NAMALWA (cell line): Measurements from ENCODE around the gene RABGEF1.
A peak's percentile ranks its signal among the peaks of the same experiment; 100 is the strongest.
"Not testable (repeated sequence)": the region's sequence is repeated elsewhere in the genome, so short reads cannot be mapped to it uniquely, and the experiment has no call there.

Source experiments
- DNase-seq: peaks from one replicate; pipeline ENCODE4 v3.0.0-alpha.2; 2015; ENCODE audit warnings: low spot score

The RABGEF1 gene

DNA sequence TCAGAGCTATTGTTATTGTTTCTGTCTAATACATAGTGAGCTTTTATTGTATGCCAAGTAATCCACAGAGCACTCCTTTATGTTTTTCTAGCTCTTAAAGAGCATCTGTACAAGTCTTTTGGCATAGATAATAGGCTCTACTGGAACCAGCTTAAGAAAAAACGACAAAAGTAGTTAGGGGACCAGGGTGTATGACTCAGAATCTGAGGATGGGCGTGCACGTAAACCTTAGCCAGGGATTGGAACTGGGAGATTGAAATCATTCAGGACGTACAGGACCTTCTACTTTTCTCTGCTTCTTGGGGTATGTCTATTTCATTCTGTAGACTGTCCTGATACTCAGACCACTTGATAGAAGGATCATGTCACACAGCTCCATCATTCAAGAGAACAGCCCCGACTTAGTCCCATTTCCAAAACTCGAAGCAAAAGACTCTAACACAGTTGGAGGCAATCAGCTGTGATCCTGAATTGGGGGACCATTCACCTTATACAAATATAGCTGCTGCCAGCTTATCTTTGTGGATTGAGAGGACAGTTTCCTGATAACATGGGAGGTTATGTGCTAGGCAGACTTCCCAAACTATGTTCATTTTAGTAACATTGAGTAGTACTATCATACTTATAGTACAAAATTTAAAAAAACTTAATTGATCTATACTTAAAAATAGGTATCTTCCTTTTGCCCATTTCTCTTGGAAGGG, 24.9 kb downstream of the RABGEF1 start:
- not testable (repeated sequence) for DNase-seq

DNA sequence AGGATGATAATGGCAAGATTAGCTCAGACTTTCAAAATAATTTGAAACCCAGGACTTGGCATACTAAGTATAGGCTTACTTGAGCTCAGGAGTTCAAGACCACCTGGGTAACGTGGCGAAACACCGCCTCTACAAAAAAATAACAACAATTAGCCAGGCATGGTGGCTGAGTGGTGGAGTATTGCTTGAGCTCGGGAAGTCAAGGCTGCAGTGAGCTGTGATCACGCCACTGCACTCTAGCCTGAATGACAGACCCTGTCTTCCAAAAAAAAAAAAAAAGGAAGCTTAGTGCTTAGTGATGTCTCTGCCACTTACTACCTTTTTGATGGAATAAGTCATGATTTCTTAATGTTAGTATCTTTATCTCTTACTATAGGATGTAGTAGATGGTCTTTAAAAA, 25.5 kb downstream of the RABGEF1 start:
- DNase-seq, result no peak

DNA sequence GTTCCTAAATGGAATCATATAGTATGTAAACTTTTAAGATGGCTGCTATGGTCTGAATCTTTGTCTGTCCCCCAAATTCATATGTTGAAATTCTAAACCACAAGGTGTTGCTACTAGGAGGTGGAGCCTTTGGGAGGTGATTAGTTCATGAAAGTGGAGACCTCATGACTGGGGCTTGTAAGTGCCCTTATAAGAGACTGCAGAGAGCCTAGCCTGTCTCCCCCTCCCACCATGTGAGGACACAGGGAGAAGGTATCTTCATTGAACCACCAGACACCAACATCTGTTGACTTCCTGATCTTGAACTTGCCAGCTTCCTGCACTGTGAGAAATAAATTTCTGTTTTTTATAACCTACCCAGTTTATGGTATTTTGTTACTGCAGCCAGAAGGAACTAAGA, 27.0 kb downstream of the RABGEF1 start:
- DNase-seq, result not testable (repeated sequence)

DNA sequence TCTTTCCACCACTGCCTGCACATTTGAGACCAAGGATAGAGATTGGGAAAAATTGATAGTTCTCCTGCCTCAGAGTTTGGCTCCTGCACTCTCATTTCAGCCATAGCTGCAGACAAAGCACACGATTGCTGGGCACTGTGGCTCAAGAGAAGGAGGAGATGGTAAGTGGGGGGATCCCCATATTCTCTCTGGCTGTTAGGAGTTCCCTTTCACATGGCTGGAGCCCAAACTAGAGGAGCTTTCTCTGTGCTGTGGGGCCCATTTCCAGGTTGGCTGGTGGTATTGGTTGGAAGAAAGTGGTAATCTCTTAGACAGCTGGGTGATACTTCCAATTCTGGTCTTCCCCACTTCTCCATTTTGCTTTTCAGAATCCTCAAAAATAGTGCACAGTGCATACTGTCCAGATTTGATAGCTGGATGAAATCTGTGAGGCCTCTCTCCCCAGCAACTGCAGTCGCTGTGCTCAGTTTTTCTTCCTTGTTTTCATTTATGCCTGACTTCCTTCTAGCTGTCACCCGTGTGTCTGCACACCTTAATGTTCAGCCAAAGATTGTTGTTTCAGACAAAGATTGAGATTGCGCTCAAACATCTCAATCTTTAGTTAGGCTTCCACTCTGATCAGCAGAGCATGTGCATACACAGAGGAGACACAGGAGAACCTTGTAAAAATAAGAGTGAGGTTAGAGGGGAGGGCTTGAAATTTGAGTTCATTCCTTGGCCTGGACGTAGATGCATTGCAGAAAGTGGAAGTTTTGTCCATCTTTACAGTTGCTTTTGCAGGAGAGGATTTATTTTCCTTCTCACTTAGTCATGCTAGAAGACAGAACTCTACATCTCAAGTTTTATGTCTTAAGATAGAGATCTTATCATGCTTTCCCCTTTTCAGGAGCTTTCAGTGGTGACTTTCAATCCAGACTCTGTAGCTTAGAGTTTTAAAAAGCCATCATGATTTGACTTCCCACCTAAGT, 28.6 kb downstream of the RABGEF1 start:
- no peak for DNase-seq

DNA sequence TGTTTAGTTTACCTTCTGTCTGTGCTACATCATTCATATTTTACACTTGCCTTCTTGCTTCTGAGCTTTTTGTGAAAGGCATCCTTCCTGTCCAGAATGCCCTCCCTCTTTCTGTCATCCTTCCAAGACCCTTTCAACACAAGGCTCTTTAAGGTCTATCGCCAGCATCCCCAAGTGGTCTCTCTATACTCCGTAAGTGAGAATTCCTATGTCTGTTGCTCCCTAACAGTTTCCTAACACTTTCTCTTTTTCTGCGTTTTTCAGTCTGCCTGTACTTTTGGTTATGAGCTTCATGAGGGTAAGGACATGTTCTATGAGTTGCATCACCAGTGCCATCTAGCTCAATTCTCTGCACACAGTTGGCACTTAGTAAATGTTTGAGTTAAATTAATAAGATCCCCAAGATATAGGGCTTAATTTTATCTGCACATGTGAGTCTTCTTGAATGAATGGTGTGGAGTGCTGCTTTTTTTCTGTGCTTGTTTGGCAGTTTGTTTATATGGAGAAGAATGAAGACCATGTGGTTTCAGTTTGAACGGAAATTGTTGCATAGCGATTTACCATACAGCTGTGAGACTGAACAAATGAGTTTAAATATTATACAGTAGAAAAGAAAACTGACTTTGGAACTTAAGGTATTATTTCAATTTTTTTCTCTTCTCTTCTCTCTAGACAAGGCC, 29.4 kb downstream of the RABGEF1 start:
- DNase-seq, result no peak

DNA sequence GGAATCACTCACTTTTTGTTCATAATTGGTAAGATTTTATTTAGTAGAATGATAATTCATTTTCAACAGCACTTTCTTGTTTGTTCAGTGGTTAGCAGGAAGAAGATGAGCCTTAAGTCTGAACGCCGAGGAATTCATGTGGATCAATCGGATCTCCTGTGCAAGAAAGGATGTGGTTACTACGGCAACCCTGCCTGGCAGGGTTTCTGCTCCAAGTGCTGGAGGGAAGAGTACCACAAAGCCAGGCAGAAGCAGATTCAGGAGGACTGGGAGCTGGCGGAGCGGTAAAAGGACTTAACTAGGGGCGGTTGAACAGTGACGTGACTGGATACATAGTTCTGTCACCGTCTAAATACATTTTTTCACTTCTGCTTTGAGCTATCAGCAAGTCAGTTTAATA, 31.3 kb downstream of the RABGEF1 start:
- no peak for DNase-seq

DNA sequence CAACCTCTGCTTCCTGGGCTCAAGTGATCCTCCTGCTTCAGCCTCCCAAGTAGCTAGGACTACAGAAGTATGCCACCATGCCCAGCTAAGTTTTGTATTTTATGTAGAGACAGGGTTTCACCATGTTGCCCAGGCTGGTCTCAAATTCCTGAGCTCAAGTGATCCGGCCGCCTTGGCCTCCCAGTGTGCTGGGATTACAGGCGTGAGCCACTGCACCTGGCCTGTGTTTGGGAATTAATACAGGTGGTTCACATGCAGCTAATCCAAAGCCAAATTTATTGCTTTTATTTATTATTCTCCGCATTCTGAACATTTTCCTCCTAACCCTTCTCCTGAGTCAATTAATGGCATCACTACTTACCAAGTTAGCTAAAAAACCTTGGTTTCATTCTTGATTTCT, 33.2 kb downstream of the RABGEF1 start:
- DNase-seq, result not testable (repeated sequence)

DNA sequence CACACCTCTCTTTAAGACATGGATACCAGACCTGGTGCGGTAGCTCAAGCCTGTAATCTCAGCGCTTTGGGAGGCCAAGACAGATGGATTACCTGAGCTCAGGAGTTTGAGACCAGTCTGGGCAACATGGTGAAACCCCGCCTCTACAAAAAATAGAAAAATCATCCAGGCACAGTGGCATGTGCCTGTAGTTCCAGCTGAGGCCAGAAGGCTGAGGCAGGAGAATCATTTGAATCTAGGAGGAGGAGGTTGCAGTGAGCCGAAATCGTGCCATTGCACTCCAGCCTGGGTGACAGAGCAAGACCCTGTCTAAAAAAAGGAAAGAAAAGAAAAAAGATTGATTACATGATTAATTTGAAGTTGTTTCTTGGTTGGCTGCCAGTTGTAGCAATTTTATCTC, 35.9 kb downstream of the RABGEF1 start:
- DNase-seq, result peak; percentile 39

DNA sequence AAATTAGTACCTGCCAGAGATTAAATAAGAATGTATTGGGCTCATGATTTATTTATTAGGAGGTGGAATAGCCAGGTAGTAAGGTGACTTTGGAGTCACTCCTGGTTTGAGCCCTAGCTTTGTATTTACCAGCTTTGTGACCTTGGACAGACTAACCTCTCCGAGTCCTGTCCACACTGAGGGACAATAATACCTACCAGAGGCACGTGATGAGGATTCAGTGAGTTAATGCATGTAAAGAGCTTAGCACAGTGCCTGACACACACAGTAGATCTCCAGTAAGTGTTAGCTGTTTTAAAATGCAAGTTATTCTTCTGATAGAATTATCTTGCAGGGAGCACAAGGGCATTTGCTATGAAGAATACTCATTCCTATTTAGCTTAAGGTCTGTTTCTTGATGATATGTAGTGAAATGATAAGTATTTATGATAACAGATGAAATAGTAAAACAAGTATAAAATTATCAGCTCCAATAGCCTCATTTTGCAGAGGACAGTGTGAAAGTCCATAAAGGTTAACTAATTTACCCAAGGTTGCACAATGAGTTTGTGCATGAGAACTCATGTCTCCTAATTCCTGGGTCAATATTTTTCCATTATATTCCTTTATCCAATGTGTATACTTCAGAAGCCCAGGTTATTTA, 36.4 kb downstream of the RABGEF1 start:
- no peak for DNase-seq

DNA sequence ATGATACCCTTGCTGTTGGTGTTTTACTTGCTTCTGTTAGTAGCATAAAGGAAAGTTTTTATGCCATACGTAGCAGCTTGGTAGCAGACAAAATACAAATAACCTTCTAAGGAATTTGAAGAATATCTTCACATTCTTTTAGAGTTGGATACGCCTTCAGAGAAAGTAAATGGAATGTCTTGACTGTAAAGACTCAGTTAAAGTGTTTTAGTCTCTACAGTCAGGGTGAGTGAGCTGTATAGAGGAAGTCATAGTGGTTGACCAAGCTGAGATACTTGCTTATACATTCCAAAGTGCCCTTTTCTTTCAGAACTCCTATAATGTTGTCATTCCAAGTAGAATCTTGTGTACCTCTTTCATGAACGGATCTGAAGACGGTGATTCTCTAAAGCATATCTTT, 37.7 kb downstream of the RABGEF1 start:
- DNase-seq, result no peak

DNA sequence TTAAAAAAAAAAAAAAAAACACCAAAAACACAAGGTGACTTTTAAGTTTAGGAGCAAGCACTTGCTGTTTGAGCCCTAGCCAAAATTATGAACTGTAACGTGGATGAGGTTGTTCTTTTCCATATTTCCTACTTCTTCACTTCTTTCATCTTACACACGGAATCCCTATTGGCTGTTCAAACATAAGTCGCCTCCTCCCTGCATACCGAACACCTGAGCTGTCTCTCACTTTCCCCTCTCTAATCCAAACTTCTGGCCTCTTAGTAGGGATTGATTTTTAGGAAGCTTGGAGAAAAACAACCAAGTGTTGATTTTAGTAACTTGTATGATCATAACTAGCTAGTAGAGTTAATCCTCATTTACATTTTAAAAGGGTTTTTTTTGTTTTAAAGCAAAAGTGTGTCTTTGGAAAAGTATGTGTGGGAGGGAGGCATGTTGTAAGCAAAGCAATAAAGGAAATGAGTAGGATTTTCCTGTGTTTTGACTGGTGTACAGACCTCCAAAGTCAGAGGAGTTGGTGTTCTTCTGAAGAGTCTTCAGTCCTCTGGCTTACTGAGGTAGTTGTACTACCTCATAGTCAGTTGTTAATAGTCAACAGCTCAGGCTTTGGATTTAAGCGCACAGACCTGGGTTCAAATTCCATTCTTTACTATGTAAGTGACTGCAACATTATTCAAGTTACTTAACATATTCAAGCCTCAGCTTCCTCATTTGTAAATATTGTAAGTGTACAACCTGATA, 39.3 kb downstream of the RABGEF1 start:
- no peak for DNase-seq

DNA sequence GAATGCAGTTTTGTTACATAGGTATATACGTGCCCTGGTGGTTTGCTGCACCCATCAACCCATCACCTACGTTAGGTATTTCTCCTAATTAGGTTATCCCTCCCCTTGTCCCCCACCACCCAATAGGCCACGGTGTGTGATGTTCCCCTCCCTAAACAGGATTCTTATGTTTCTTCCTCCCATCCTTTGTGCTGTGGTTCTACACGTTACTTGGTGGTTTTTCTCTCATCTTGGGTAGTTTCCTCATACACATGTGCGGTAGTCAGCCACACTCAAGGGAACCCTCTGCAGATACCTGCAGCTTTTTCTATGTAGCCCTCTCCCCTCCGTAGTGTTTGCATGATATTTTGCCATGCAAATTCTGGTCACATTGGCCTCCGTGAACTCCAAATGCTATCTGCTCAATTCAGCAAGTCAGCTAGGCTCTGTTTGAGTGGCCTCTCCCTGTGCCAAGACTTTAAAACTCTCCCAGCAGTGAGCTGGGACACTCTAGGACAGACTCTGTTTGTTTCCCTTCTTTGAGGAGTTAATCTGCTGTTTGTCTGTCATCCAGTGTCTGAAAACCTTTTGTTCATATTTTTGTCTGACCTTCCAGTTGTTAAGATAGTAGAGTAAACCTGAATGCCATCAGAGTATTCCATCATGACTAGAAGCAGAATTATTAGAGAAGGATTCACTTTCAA, 41.0 kb downstream of the RABGEF1 start:
- DNase-seq, result no peak

DNA sequence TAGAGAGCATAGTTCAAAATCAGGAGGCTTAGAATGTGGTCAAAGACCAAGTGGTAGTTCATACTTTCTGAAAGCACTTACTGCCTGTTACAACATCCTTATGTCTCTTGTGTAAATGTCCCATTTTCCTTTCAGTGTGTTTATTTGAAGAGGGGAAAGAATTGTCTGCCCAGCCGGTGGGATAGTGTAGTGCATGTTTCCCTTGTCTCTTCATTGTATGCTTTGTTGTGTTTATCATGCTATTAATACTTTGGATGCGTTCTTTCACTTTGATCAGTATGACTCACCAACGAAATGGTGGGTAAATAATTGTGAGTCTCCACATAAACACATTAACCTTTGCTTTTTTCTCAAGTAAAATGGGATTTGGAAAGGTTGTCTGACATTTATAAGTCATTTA, 42.3 kb downstream of the RABGEF1 start:
- not testable (repeated sequence) for DNase-seq

DNA sequence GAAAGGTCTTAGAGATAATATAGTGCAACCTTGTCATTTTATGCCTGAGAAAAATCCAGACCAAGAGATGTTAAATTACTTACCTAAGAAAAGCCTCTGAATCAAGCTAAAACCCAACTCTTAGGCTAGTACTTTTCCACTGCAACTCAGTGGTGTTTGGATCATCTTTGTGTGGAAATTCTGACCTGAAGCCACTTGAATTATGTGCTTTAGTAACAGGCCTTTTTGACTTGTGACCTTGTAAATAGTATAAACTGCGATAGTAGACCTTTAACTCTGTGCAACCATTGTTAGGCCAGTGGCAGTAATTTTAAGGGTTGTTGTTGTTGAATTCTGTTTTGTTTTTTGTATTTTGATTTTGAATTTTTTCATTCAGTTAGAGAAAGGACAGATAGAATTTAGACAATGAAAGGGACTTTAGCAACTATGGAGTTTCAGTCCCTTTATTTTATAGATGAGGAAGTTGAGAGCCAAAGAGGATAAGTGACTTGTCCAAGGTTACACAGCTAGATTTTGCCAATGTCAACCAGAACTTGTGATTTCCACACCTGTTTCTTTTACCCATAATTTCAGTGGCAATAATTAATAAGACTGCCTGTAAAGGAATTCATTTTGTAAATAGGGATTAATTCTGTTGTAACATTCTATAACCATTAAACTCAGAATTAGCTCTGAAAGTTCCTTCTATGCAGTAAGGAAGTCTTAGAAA, 43.5 kb downstream of the RABGEF1 start:
- DNase-seq, result not testable (repeated sequence)

DNA sequence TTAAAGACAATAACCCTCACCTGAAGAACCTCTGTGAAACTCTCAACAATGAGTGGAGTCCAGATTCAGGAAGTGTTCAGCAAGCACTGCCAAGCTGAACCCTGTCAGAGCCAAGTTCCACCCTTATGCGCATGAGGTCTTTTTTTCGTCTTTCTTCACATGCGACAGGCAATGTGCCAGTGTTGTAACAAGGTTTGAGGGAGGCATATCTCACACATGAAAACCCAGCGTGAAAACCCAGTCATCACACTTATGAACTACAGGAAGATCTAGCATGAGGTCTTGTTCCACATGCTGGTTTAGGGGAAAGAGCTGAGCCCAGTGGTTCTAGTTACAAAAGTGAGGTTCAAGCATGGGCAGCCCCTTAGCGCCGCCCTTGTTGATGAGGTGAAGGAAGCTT, 49.7 kb downstream of the RABGEF1 start:
- no peak for DNase-seq

DNA sequence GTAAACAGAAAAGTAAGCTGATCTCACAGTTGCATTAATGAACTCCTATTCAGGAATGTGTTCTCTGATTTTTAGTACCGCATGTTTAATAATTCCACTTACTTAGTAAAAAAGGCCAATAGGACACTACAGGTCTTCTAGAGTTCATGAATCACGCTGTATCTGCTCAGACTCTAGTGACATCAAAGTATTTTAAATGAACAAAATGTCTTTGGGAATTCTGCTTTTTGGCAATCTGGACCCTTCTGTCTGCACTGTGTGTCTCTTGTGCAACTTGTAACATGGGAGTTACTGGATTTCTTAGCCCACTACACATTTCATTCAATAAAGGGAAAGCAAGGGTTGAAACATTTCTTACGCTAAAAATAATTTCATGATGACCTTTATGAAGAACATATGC, 50.2 kb downstream of the RABGEF1 start:
- no peak for DNase-seq

DNA sequence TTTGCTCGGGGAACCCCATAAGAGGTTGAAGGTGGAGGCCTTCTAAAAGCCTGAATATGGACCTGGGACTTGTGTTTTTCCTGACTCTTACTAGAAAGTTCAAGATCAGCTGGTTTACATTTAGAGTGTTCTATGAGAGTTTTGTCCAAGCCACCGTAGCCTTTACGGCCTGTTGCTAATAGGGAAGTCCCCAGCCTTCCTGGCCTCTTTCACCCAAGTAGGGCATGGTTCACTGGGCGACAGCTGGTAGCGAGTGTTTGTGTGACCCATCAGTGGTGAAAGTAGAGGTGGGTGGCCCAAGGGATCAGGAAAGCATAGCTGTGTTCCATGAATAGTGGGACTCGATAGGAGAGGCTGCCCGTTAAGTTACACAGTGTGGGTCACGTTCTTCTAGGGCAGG, 60.1 kb downstream of the RABGEF1 start:
- DNase-seq, result no peak

DNA sequence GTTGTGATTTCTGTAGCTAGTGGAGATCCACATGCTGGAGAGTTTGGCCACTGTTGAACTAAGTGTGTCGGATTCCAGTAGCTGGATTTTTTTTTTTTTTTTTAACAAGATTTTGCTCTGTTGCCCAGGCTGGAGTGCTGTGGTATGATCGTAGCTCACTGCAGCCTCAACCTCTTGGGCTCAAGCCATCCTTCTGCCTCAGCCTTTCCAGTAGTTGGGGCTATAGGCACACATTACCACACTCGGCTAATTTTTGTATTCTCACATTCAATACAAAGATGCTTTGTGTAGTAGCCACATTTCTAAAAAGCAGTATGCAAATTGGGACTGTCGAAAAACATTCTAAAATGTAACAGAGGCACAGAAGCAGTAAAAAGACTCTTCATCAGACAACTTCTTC, 63.5 kb downstream of the RABGEF1 start:
- no peak for DNase-seq

DNA sequence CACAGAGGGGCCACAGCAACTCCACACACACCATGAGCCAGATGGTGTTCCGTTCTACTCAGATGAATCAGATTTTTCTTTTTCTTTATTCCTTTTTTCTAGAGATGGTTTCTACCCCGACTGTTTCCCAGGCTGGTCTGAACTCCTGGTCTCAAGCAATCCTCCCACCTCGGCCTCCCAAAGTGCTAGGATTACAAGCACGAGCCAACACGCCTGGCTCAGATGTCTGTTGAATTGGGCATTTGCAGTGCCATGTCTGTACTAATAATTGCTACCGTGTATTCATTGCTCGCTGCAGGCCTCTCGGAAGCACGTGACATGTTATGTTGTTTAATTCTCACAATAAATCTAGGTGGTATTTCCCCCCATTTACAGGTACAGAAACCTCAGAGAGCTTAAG, 67.2 kb downstream of the RABGEF1 start:
- no peak for DNase-seq

DNA sequence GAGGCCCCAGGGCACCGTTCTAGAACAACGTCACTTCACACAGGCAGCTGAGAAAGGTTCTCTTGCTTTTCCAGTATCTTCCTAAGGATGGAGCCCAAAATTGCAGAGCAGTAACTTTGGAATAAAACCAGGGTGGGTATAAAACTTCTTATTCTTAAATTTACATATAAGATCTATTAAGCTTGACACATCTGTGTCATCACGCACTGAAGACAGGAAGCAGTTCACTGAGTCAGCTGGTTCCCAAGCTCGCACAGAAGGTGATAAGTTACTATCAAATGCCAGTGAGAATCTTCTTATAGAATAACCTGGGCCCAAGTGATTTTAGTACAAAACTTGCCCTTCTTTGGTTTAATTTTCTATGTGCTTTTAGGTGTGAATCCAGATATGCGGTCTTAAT, 70.2 kb downstream of the RABGEF1 start:
- no peak for DNase-seq
